ENCODE measurements around the gene SLC26A11.
A peak's percentile ranks its signal among the peaks of the same experiment; 100 is the strongest.
"Not testable (repeated sequence)": the region's sequence is repeated elsewhere in the genome, so short reads cannot be mapped to it uniquely, and the experiment has no call there.

SLC26A11 gene

GRCh38 chr17:80191865-80192661 is 28.2 kb upstream of the SLC26A11 start:
- CTCF ChIA-PET: interaction anchor here (0.6 to 1.0 kb wide), 2 partner anchors 35 to 91 kb away, joined by 4 read pairs; partner anchors contain the start of gene GAA
- POLR2A ChIA-PET (ENCODE audit: low non-redundant PET): no interaction called here

DNA sequence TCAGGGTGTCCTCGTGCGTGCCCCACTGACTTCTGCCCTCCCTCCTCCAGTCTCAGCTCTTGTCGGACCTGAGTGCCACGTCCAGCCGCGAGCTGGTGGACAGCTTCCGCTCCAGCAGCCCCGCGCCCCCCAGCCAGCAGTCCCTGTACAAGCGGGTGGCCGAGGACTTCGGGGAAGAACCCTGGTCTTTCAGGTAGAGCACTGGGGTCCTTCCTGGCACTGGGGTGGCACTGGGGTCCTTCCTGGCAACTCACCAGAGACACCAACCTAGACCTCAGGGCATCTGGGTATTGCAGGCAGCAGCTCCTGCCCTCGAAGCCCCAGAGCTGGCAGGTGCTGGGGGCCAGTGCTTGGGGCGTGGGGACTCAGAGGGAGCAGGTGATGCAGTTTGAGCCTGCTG is 25.1 kb upstream of the SLC26A11 start:
- ChIA-PET CTCF (interaction anchor here (1.1 to 1.3 kb wide), 2 partner anchors 17 to 58 kb away, joined by 3 to 4 read pairs; no protein-coding TSS in a partner anchor), POLR2A (ENCODE audit: low non-redundant PET) (no interaction called here)
- no peak for DNase-seq (ENCODE audit: low spot score)
- H3K27ac ChIP-seq: no peak overlapping the region
- TF ChIP-seq CTCF (conservative IDR thresholded peaks at IDR 0.05; ENCODE audit: low read depth): no peak

More at GRCh38 chr17:80191865-80192661, 28.2 kb upstream of the SLC26A11 start:
- peak overlapping the region; percentile 65 for H3K27ac ChIP-seq
- DNase-seq (ENCODE audit: low spot score): no peak
- TF ChIP-seq CTCF (conservative IDR thresholded peaks at IDR 0.05; ENCODE audit: low read depth): no peak

DNA sequence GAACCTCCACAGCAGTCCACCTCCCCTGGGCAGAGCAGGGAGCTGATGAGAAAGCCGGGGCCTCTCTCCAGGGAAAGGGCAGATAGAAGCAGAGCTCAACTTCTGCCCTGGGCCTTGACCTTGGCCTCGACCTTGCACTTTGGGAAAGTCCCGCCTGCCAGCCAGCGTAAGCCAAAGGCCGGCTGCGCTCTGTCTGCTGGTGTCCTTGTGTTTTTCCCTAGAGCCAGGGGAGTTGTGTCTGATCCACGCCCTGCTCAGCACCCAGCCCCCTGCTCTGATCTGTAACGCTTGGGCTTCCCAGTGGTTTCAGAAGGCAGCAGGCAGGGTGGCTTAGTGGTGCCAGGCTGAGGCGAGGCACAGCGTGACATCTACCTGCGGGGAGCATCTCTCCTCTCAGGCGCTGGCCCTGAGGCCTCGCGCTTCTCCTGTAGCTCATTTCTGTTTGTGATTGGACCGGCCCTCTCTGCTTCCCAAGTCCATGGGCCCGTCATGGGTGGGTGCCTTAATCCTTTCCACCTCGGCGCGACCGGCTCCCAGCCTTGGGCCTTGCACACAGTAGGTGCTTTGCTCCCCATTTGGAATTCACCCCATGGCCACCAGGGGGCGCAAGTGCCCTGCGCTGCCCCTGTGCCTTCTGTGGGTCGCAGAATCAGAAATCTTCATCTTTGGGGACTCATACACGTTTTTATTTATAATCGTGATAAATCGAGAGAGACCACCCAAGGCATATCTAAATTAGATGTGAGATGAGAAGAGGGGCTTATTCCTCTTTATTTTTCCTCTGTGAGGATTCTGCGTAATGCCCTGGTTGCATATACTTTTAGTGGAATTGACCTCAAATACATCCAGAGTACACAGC is 24.3 kb upstream of the SLC26A11 start:
- DNase-seq (ENCODE audit: low spot score): no peak
- no peak overlapping the region for H3K27ac ChIP-seq
- POLR2A ChIA-PET (ENCODE audit: low non-redundant PET): no interaction called here
- TF ChIP-seq CTCF (conservative IDR thresholded peaks at IDR 0.05; ENCODE audit: low read depth): peak; percentile 84
- CTCF ChIA-PET: interaction anchor here (0.5 to 1.3 kb wide), 5 partner anchors 9 to 58 kb away, joined by 3 to 4 read pairs (median 3); no protein-coding TSS in a partner anchor

DNA sequence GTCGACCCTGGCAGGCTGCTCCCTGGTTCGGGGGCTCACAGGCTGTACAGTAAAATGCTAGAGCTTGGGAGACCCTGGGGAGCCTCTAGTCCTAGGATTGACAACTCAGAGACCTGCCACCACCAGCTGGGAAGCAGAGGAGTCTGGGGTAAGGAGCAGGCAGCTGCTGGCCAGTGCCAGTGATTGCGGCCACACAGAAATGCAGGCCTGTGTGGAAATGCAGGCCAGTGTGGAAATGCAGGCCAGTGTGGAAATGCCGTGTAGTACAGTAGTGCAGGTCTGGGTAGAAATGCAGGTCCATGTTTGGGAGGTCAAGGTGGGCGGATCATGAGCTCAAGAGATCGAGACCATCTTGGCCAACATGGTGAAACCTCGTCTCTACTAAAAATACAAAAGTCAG is 23.6 kb upstream of the SLC26A11 start:
- POLR2A ChIA-PET (ENCODE audit: low non-redundant PET): no interaction called here
- no peak for DNase-seq (ENCODE audit: low spot score)
- no peak for TF ChIP-seq CTCF (conservative IDR thresholded peaks at IDR 0.05; ENCODE audit: low read depth)
- H3K27ac ChIP-seq: no peak overlapping the region
- CTCF ChIA-PET: interaction anchor here (0.5 kb wide), 1 partner anchor 8 kb away, joined by 3 read pairs; no protein-coding TSS in a partner anchor

DNA sequence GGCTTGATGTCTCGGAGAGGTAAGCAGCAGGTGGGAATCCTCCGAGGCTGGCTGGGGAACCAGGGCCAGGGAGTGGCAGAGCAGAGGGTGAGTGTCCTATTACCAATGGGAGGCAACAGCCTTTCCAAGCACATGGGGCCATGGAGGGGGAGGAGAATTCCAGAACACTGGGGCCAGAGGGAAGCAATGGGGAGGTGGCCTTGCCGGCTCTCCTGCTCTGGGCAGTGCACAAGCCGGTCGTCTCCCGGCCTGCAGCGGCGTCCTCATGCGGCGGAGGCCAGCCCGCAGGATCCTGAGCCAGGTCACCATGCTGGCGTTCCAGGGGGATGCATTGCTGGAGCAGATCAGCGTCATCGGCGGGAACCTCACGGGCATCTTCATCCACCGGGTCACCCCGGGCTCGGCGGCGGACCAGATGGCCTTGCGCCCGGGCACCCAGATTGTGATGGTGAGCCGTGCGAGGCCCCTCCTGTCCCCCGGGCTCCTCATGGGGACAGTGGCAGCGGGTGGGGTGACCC is 22.0 kb upstream of the SLC26A11 start:
- TF ChIP-seq CTCF (conservative IDR thresholded peaks at IDR 0.05; ENCODE audit: low read depth): no peak
- no peak for DNase-seq (ENCODE audit: low spot score)
- POLR2A ChIA-PET (ENCODE audit: low non-redundant PET): no interaction called here
- no peak overlapping the region for H3K27ac ChIP-seq
- CTCF ChIA-PET: no interaction called here

- POLR2A ChIA-PET (ENCODE audit: low non-redundant PET): interaction anchor here (0.7 kb wide), 2 partner anchors 21 to 90 kb away, joined by 5 to 9 read pairs; partner anchors contain the start of genes SGSH and SLC26A11
- CTCF ChIA-PET: interaction anchor here (0.5 to 0.6 kb wide), 3 partner anchors 21 to 1616 kb away, joined by 3 to 4 read pairs (median 4); partner anchors contain the start of genes SGSH and SLC26A11
- H3K27ac ChIP-seq; DNase-seq (ENCODE audit: low spot score): not testable (repeated sequence)
Observed at GRCh38 chr17:80199295-80199694, 20.9 kb upstream of the SLC26A11 start.

All from RWPE1 (cell line).